OCI-LY3 (cell line): ENCODE measurements around the gene IQCF6.

Experiments
- H2AFZ ChIP-seq: fragments of 200-600, 300-600 bp; shearing (Covaris generic); 2 replicates; pipeline ENCODE4 v1.6.0; 2014; ENCODE audit warnings: antibody characterized with exemption, low read depth, low read length
- H3K27ac ChIP-seq: fragments of 200-600, 300-600 bp; sonication (generic); 2 replicates; pipeline ENCODE4 v1.5.1; 2014; ENCODE audit warnings: mild to moderate bottlenecking, low read length, moderate library complexity, mixed read lengths
- H3K27me3 ChIP-seq: fragments of 200-600, 300-600 bp; sonication (generic); 2 replicates; pipeline ENCODE4 v1.6.1; 2014; ENCODE audit warnings: low read depth, low read length, mixed read lengths
- H3K36me3 ChIP-seq: fragments of 200-600, 300-600 bp; sonication (generic); replicated peaks from 2 replicates; pipeline ENCODE3; 2014; ENCODE audit warnings: low read depth, low read length, mixed read lengths
- H3K4me1 ChIP-seq: fragments of 300-600, 200-600 bp; sonication (generic); 2 replicates; pipeline ENCODE4 v1.6.1; 2014; ENCODE audit warnings: low read length, mixed read lengths
- H3K4me2 ChIP-seq: fragments of 200-600, 300-600 bp; sonication (generic); 2 replicates; pipeline ENCODE4 v1.6.1; 2014; ENCODE audit warnings: low read length, mixed read lengths
- H3K4me3 ChIP-seq: fragments of 300-600, 200-600 bp; sonication (generic); 2 replicates; pipeline ENCODE4 v1.5.1; 2014; ENCODE audit warnings: antibody characterized with exemption, mild to moderate bottlenecking, low read length, moderate library complexity
- H3K79me2 ChIP-seq: fragments of 300-600, 200-600 bp; shearing (Covaris generic); 2 replicates; pipeline ENCODE4 v1.6.1; 2014; ENCODE audit warnings: mild to moderate bottlenecking, low read length, mixed read lengths
- H3K9ac ChIP-seq: fragments of 300-600, 200-600 bp; shearing (Covaris generic); 2 replicates; pipeline ENCODE4 v1.6.0; 2014; ENCODE audit warnings: mild to moderate bottlenecking, low read length, moderate library complexity
- H3K9me3 ChIP-seq: fragments of 200-600, 300-600 bp; shearing (Covaris generic); 2 replicates; pipeline ENCODE4 v1.6.1; 2014; ENCODE audit warnings: low read length, mixed read lengths; ENCODE audit not compliant: insufficient read depth
- H4K20me1 ChIP-seq: fragments of 200-600, 300-600 bp; sonication (generic); 2 replicates; pipeline ENCODE4 v1.6.1; 2016; ENCODE audit warnings: low read length, mixed read lengths; ENCODE audit not compliant: insufficient read depth
- CTCF ChIP-seq: fragments of 200-600, 300-600 bp; sonication (generic); IDR thresholded peaks from 2 replicates; pipeline ENCODE4 v1.5.1; 2014; ENCODE audit warnings: antibody characterized with exemption, low read length, low read depth
- EZH2phosphoT487 ChIP-seq: fragments of 200-600 bp; shearing (Covaris generic); IDR thresholded peaks from 2 replicates; pipeline ENCODE4 v1.6.1; 2018; ENCODE audit warnings: antibody characterized with exemption, mixed run types, low read depth

IQCF6 gene

GRCh38 chr3:51814034-51814433, 35.0 kb upstream of the IQCF6 start:
- H3K4me2 ChIP-seq = no peak overlapping the region
- no peaks in the 10 kb centered on the region for H4K20me1 ChIP-seq
- H3K27ac ChIP-seq = no peak overlapping the region
- H3K79me2 ChIP-seq = no peaks in the 10 kb centered on the region
- no peak overlapping the region for H3K4me3 ChIP-seq
- no peaks in the 10 kb centered on the region for H3K36me3 ChIP-seq
- H3K9ac ChIP-seq = no peak overlapping the region
- no peak for TF ChIP-seq EZH2phosphoT487
- H3K27me3 ChIP-seq = peaks cover 9% of the 10 kb centered on the region
- no peak overlapping the region for H2AFZ ChIP-seq
- peaks cover 4% of the 10 kb centered on the region; the same call in 1 of the 2 replicates for H3K4me1 ChIP-seq
- no peaks in the 10 kb centered on the region for H3K9me3 ChIP-seq

- Histone ChIP-seq H3K27me3 (peaks cover 9% of the 10 kb centered on the region), H3K4me2 (no peak overlapping the region), H2AFZ (no peak overlapping the region), H3K36me3 (no peaks in the 10 kb centered on the region), H3K9me3 (no peaks in the 10 kb centered on the region), H3K79me2 (no peaks in the 10 kb centered on the region), H3K9ac (no peak overlapping the region), H4K20me1 (no peaks in the 10 kb centered on the region), H3K4me1 (peaks cover 4% of the 10 kb centered on the region; the same call in 1 of the 2 replicates), H3K27ac (no peak overlapping the region), H3K4me3 (no peak overlapping the region)
- TF ChIP-seq EZH2phosphoT487 (no peak), CTCF (no peak)
These were observed 34.5 kb upstream of the IQCF6 start for GRCh38 chr3:51813539-51813938.

- no peaks in the 10 kb centered on the region for H3K36me3 ChIP-seq
- H3K4me3 ChIP-seq = no peak overlapping the region
- H3K4me2 ChIP-seq = no peak overlapping the region
- peaks cover 7% of the 10 kb centered on the region; the same call in 1 of the 2 replicates for H3K9me3 ChIP-seq
- no peaks in the 10 kb centered on the region for H3K27me3 ChIP-seq
- no peak overlapping the region for H3K27ac ChIP-seq
- H4K20me1 ChIP-seq = no peaks in the 10 kb centered on the region
- no peaks in the 10 kb centered on the region for H3K4me1 ChIP-seq
- H2AFZ ChIP-seq = no peak overlapping the region
- no peaks in the 10 kb centered on the region for H3K79me2 ChIP-seq
- no peak overlapping the region for H3K9ac ChIP-seq
- no peak for TF ChIP-seq CTCF
- no peak for TF ChIP-seq EZH2phosphoT487
These were observed 29.9 kb upstream of the IQCF6 start for GRCh38 chr3:51808934-51809333.

GRCh38 chr3:51802106-51802703, 23.2 kb upstream of the IQCF6 start:
- H3K4me2 ChIP-seq = no peak overlapping the region
- H4K20me1 ChIP-seq = no peaks in the 10 kb centered on the region
- no peaks in the 10 kb centered on the region for H3K27me3 ChIP-seq
- no peaks in the 10 kb centered on the region for H3K79me2 ChIP-seq
- H3K36me3 ChIP-seq = no peaks in the 10 kb centered on the region
- no peaks in the 10 kb centered on the region for H3K9me3 ChIP-seq
- H3K9ac ChIP-seq = no peak overlapping the region
- no peak overlapping the region for H2AFZ ChIP-seq
- H3K4me1 ChIP-seq = peaks cover 11% of the 10 kb centered on the region
- no peak overlapping the region for H3K4me3 ChIP-seq
- TF ChIP-seq CTCF (no peak), EZH2phosphoT487 (no peak)
- H3K27ac ChIP-seq = no peak overlapping the region
